K562 (cell line): ENCODE results near the gene SCAMP5. TPM values are rescaled to one million over a fixed set of nuclear protein-coding genes. Genes with fewer than 3 reads are reported as not detected.

Source experiments
- ARID3B ChIP-seq: fragments of 250-450 bp; sonication (Bioruptor Pico); IDR thresholded peaks from 2 replicates; pipeline ENCODE4 v1.4.0; 2020; ENCODE audit warnings: borderline replicate concordance
- ATF1 ChIP-seq, 2 experiments: fragments of 450-650 bp in 1 of 2; IDR thresholded peaks; 2 replicates each; pipeline ENCODE4 v1.6.1; 2016; ENCODE audit warnings: missing compliant biosample characterization in 1 of 2, missing genetic modification characterization in 1 of 2
- CBX1 ChIP-seq: sonication (generic); IDR thresholded peaks from 2 replicates; pipeline ENCODE4 v1.6.1; 2016; ENCODE audit warnings: antibody characterized with exemption, low read depth, mild to moderate bottlenecking
- FUS ChIP-seq: fragments of 200-400 bp; formaldehyde crosslinking; optimal IDR thresholded peaks from 2 replicates; pipeline ENCODE3; 2017; ENCODE audit warnings: low read depth, low read length
- HINFP ChIP-seq: fragments of 450-650 bp; conservative IDR thresholded peaks from 2 replicates; pipeline ENCODE4 v1.6.1; 2016; ENCODE audit warnings: missing genetic modification characterization, low read depth, mild to moderate bottlenecking, control low read depth, missing compliant biosample characterization
- KDM4B ChIP-seq, 2 experiments: fragments of 450-650 bp in 1 of 2; sonication (generic) in 1 of 2; IDR thresholded peaks; 2 replicates each; pipeline ENCODE4 v1.6.1; 2016 to 2017; ENCODE audit warnings: borderline replicate concordance in 2 of 2, antibody characterized with exemption in 1 of 2, low read depth in 1 of 2, mild to moderate bottlenecking in 1 of 2
- MAFG ChIP-seq: fragments of 450-650 bp; conservative IDR thresholded peaks from 2 replicates; pipeline ENCODE4 v1.6.1; 2016; ENCODE audit warnings: missing genetic modification characterization, missing compliant biosample characterization
- MBD2 ChIP-seq: sonication (generic); IDR thresholded peaks from 2 replicates; pipeline ENCODE4 v1.6.1; 2016; ENCODE audit warnings: low read depth, borderline replicate concordance
- NCOA4 ChIP-seq: fragments of 450-650 bp; IDR thresholded peaks from 2 replicates; pipeline ENCODE4 v1.6.1; 2018; ENCODE audit warnings: mild to moderate bottlenecking; ENCODE audit not compliant: partially characterized antibody
- NEUROD1 ChIP-seq: fragments of 150-350 bp; IDR thresholded peaks from 2 replicates; pipeline ENCODE4 v1.6.1; 2014; ENCODE audit warnings: borderline replicate concordance, low read length, low read depth; ENCODE audit not compliant: partially characterized antibody
- NONO ChIP-seq, 2 experiments: fragments of 200-400 bp in 1 of 2; fragments of 450-650 bp in 1 of 2; formaldehyde crosslinking in 1 of 2; IDR thresholded peaks; 2 replicates each; pipeline ENCODE4 v1.6.1; 2017; ENCODE audit warnings: low read depth in 2 of 2, mild to moderate bottlenecking in 2 of 2, moderate library complexity in 2 of 2, low read length in 1 of 2
- PPARD ChIP-seq: fragments of 250-450 bp; sonication (Bioruptor Pico); IDR thresholded peaks from 2 replicates; pipeline ENCODE4 v1.8.0; 2022; ENCODE audit warnings: inconsistent platforms, mild to moderate bottlenecking, moderate library complexity
- RCOR1 ChIP-seq, 2 experiments: IDR thresholded peaks; 2 replicates each; pipeline ENCODE4 v1.6.1; 2012; ENCODE audit warnings: low read depth in 2 of 2, low read length in 2 of 2, borderline replicate concordance in 1 of 2, improper control_type of control experiment in 1 of 2
- SOX6 ChIP-seq: fragments of 450-650 bp; IDR thresholded peaks from 2 replicates; pipeline ENCODE4 v1.6.1; 2014; ENCODE audit warnings: mild to moderate bottlenecking
- ZBED1 ChIP-seq: IDR thresholded peaks from 2 replicates; pipeline ENCODE4 v1.6.1; 2014
- ZKSCAN8 ChIP-seq: fragments of 200-800 bp; sonication (Bioruptor generic); IDR thresholded peaks from 2 replicates; pipeline ENCODE4 v1.6.1; 2016; ENCODE audit warnings: missing genetic modification characterization, missing compliant biosample characterization
- polyA plus RNA-seq, 8 experiments: library from polyadenylated mRNA; depleted of rRNA in 4 of 8; stranded (reverse) in 5 of 8; unstranded in 3 of 8; fragments of >200 nt; fragmentation: Nextera tagmentation in 2 of 8; fragmentation: Illumina TruSeq in 1 of 8; extraction: Ambion mirVana in 2 of 8; extraction: Trizol in 1 of 8; gene quantifications; 2 replicates each; pipeline versions ENCODE4 v1.2.1 to v1.2.3, GENCODE V29; 2011 to 2014; ENCODE audit warnings: inconsistent platforms in 1 of 8, missing spikeins in 1 of 8
- total RNA-seq, 7 experiments: library from RNA; depleted of rRNA in 6 of 7; stranded (reverse); fragments of >200 nt in 6 of 7; fragmentation: Illumina TruSeq in 2 of 7; extraction: Trizol in 2 of 7; gene quantifications; 2 replicates each; pipeline versions ENCODE4 v1.2.1 to v1.2.3, GENCODE V29; 2011 to 2021; ENCODE audit warnings: low replicate concordance in 1 of 7
- TF ChIP-seq, protein P1 (sequence below): sonication (generic); formaldehyde crosslinking; IDR thresholded peaks from 2 replicates; pipeline ENCODE4 v1.8.0; 2022; ENCODE audit warnings: missing genetic modification reagents, mild to moderate bottlenecking, borderline replicate concordance
- TF ChIP-seq, protein P2 (sequence below): sonication (generic); formaldehyde crosslinking; IDR thresholded peaks from 2 replicates; pipeline ENCODE4 v1.8.1; 2023; ENCODE audit warnings: mild to moderate bottlenecking, missing genetic modification reagents, moderate library complexity
- TF ChIP-seq, protein P3 (sequence below): sonication (generic); formaldehyde crosslinking; IDR thresholded peaks from 2 replicates; pipeline ENCODE4 v1.8.1; 2022; ENCODE audit warnings: missing genetic modification reagents

SCAMP5 gene
- total and polyA plus RNA-seq, 9 of the 15 experiments (the other 6 are each of a cell fraction or from before 2014, with no cell fraction given), result 0.09 to 0.29 (median 0.19) TPM; not detected in 5

DNA sequence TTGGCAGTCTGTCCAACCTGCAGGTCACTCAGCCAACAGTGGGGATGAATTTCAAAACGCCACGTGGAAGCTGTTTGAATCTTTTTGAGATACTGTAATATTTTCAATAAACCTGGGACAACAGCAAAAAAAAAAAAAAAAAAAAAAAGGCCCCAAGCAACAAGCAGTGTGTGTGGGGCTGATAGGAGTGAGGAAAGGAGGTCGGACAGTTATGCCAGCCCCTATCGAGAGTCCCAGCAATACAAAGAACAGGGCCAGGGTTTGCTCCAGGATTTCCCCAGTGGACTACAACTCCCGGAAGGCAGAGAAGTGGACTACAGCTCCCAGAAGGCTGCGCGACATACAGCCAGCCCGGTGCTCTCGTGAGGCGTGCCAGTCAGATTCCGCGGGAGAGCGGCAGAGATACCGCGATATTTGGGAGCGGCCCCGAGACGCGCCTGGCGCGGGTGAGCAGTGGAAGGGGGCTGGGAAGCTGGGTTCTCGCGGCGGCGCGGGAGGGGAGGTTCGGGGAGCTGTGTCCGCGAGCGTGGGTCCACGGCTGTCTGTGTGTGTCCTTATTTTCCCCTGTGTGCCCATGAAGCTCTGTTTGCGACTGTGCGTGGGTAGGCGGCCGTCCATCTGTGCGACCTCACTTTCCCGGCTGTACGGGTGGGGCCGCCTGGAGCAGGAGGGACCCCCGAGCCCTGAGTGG, 28.0 kb downstream of the SCAMP5 start, which contains the start of gene PPCDC (continued):
- TF ChIP-seq HINFP, result no peak
- TF ChIP-seq NCOA4, result no peak
- no peak for TF ChIP-seq FUS
- TF ChIP-seq, protein P1, sequence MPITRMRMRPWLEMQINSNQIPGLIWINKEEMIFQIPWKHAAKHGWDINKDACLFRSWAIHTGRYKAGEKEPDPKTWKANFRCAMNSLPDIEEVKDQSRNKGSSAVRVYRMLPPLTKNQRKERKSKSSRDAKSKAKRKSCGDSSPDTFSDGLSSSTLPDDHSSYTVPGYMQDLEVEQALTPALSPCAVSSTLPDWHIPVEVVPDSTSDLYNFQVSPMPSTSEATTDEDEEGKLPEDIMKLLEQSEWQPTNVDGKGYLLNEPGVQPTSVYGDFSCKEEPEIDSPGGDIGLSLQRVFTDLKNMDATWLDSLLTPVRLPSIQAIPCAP, result no peak
- no peak for TF ChIP-seq PPARD (CRISPR knock-in tag)
- TF ChIP-seq MAFG (tag), result no peak
- no peak for TF ChIP-seq ZKSCAN8 (CRISPR knock-in tag)
- 0 out of 2 replicates have a peak, but pooled peaks have one; percentile 28 for TF ChIP-seq ZBED1
- TF ChIP-seq, protein P2, sequence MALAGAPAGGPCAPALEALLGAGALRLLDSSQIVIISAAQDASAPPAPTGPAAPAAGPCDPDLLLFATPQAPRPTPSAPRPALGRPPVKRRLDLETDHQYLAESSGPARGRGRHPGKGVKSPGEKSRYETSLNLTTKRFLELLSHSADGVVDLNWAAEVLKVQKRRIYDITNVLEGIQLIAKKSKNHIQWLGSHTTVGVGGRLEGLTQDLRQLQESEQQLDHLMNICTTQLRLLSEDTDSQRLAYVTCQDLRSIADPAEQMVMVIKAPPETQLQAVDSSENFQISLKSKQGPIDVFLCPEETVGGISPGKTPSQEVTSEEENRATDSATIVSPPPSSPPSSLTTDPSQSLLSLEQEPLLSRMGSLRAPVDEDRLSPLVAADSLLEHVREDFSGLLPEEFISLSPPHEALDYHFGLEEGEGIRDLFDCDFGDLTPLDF (CRISPR knock-in tag), result peak; percentile 76
- TF ChIP-seq SOX6, result peak; percentile 15; the same call in 1 of the 2 replicates
- peak; percentile 85 for TF ChIP-seq MBD2
- peak in 1 of 2 experiments; percentile 43; a peak in 1 of 4 replicates for TF ChIP-seq RCOR1 (IDR thresholded peaks at IDR 0.05; ENCODE audit: borderline replicate concordance in 1 of 2, low read depth in 2 of 2, low read length in 2 of 2)
- TF ChIP-seq KDM4B (IDR thresholded peaks at IDR 0.05; ENCODE audit: borderline replicate concordance in 2 of 2, low read depth in 1 of 2), result no peak
- TF ChIP-seq NEUROD1, result peak; percentile 29
- TF ChIP-seq ARID3B (CRISPR knock-in tag), result no peak
- TF ChIP-seq, protein P3, sequence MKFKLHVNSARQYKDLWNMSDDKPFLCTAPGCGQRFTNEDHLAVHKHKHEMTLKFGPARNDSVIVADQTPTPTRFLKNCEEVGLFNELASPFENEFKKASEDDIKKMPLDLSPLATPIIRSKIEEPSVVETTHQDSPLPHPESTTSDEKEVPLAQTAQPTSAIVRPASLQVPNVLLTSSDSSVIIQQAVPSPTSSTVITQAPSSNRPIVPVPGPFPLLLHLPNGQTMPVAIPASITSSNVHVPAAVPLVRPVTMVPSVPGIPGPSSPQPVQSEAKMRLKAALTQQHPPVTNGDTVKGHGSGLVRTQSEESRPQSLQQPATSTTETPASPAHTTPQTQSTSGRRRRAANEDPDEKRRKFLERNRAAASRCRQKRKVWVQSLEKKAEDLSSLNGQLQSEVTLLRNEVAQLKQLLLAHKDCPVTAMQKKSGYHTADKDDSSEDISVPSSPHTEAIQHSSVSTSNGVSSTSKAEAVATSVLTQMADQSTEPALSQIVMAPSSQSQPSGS (CRISPR knock-in tag), result no peak
- TF ChIP-seq ATF1 (CRISPR knock-in tag; IDR thresholded peaks at IDR 0.05), result no peak
- peak; percentile 58; the same call in 1 of the 2 replicates for TF ChIP-seq ATF1 (tag; IDR thresholded peaks at IDR 0.05)
- peak in 1 of 2 experiments; percentile 72; a peak in 1 of 4 replicates for TF ChIP-seq NONO (IDR thresholded peaks at IDR 0.05; ENCODE audit: low read depth in 2 of 2, low read length in 1 of 2)
- 0 out of 2 replicates have a peak, but pooled peaks have one; percentile 35 for TF ChIP-seq CBX1
